ENCODE data around the gene AFF1. TPM values are rescaled to one million over a fixed set of nuclear protein-coding genes. Genes with fewer than 3 reads are reported as not detected.

AFF1 gene
- total RNA-seq, 1 experiment from 2014 or later, result 37.7 TPM

GRCh38 chr4:87151730-87152129, 216.9 kb downstream of the AFF1 start:
- intact Hi-C loops (cut with micrococcal nuclease; ENCODE audit: unreplicated experiment), result loop anchor here (1.0 to 10.0 kb wide), 2 partner anchors 84 to 313 kb away; no protein-coding TSS in a partner anchor
- no peak for DNase-seq
- H3K4me3 Mint-ChIP-seq (ENCODE audit: low read depth, unreplicated experiment), result no peak overlapping the region

GRCh38 chr4:87152310-87153041, 217.7 kb downstream of the AFF1 start:
- CTCF ChIA-PET, result no interaction called here
- no peaks in the 10 kb centered on the region for H3K27me3 Mint-ChIP-seq (ENCODE audit: unreplicated experiment)
- no peaks in the 10 kb centered on the region for H3K36me3 Mint-ChIP-seq (ENCODE audit: insufficient read depth, unreplicated experiment)
- BruUV-seq (replicated peaks), result no TSS peak
- no peaks in the 10 kb centered on the region for H3K4me1 Mint-ChIP-seq (ENCODE audit: low read depth, unreplicated experiment)
- H3K4me3 Mint-ChIP-seq (ENCODE audit: low read depth, unreplicated experiment), result no peak overlapping the region
- intact Hi-C loops (cut with micrococcal nuclease; ENCODE audit: unreplicated experiment), result loop anchor here (10.0 kb wide), 1 partner anchor 312 kb away; no protein-coding TSS in a partner anchor
- no peaks in the 10 kb centered on the region for H3K9me3 Mint-ChIP-seq (ENCODE audit: low read depth, unreplicated experiment)
- TF ChIP-seq, protein P1, sequence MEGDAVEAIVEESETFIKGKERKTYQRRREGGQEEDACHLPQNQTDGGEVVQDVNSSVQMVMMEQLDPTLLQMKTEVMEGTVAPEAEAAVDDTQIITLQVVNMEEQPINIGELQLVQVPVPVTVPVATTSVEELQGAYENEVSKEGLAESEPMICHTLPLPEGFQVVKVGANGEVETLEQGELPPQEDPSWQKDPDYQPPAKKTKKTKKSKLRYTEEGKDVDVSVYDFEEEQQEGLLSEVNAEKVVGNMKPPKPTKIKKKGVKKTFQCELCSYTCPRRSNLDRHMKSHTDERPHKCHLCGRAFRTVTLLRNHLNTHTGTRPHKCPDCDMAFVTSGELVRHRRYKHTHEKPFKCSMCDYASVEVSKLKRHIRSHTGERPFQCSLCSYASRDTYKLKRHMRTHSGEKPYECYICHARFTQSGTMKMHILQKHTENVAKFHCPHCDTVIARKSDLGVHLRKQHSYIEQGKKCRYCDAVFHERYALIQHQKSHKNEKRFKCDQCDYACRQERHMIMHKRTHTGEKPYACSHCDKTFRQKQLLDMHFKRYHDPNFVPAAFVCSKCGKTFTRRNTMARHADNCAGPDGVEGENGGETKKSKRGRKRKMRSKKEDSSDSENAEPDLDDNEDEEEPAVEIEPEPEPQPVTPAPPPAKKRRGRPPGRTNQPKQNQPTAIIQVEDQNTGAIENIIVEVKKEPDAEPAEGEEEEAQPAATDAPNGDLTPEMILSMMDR (IDR thresholded peaks at IDR 0.05; ENCODE audit: unreplicated experiment), result no peak
- DNase-seq, result no peak
- no peak overlapping the region for H3K27ac Mint-ChIP-seq (ENCODE audit: unreplicated experiment)

More at GRCh38 chr4:87151730-87152129, 216.9 kb downstream of the AFF1 start:
- no peak overlapping the region for H3K27ac Mint-ChIP-seq (ENCODE audit: unreplicated experiment)
- H3K4me1 Mint-ChIP-seq (ENCODE audit: low read depth, unreplicated experiment), result no peaks in the 10 kb centered on the region
- TF ChIP-seq, protein P1 (IDR thresholded peaks at IDR 0.05; ENCODE audit: unreplicated experiment), result no peak
- H3K27me3 Mint-ChIP-seq (ENCODE audit: unreplicated experiment), result no peaks in the 10 kb centered on the region
- H3K36me3 Mint-ChIP-seq (ENCODE audit: insufficient read depth, unreplicated experiment), result no peaks in the 10 kb centered on the region
- no TSS peak for BruUV-seq (replicated peaks)
- CTCF ChIA-PET, result interaction anchor here (2.0 kb wide), 1 partner anchor 68 kb away, joined by 7 read pairs; no protein-coding TSS in a partner anchor
- no peaks in the 10 kb centered on the region for H3K9me3 Mint-ChIP-seq (ENCODE audit: low read depth, unreplicated experiment)

DNA sequence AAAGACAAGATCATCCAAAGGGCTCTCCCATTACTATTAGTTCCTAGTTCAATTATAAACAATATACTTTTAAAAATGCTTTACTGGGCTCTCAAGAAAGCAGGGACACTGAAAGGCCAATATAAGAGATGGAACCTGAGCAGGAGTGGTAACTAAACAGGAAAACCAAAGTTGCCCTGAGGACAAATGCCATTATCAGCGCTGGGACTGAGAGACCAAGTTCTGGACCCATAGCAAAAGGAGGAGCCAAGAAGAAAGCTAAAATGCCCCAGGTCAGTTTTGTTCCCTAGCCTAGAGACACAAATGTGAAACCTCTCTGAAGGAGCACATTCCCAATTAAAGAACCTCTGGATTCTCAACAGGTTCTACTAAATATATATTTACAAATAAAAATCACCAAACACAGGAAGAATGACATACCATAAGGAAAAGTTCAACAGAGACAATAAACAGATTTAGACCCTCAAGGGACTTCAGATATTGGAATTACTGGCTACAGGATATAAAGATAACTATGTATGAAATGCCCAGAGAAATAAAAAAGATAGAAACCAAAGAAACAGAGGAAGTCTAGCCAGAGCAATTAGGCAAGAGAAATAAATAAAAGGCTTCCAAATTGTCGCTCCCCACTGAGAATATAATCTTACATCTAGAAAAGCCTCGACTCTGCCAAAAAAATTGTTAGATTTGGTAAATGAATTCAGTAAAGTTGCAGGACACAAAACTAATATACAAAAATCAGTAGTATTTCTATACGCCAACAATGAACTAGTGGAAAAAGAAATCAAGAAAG, 218.5 kb downstream of the AFF1 start:
- BruUV-seq (replicated peaks), result no TSS peak
- no peak for DNase-seq
- Mint-ChIP-seq H3K4me3 (ENCODE audit: low read depth, unreplicated experiment) (no peak overlapping the region), H3K27ac (ENCODE audit: unreplicated experiment) (no peak overlapping the region), H3K36me3 (ENCODE audit: insufficient read depth, unreplicated experiment) (no peaks in the 10 kb centered on the region), H3K9me3 (ENCODE audit: low read depth, unreplicated experiment) (no peaks in the 10 kb centered on the region), H3K4me1 (ENCODE audit: low read depth, unreplicated experiment) (no peaks in the 10 kb centered on the region), H3K27me3 (ENCODE audit: unreplicated experiment) (no peaks in the 10 kb centered on the region)
- CTCF ChIA-PET, result no interaction called here
- intact Hi-C loops (cut with micrococcal nuclease; ENCODE audit: unreplicated experiment), result loop anchor here (10.0 kb wide), 1 partner anchor 312 kb away; no protein-coding TSS in a partner anchor
- TF ChIP-seq, protein P1 (IDR thresholded peaks at IDR 0.05; ENCODE audit: unreplicated experiment), result no peak

DNA sequence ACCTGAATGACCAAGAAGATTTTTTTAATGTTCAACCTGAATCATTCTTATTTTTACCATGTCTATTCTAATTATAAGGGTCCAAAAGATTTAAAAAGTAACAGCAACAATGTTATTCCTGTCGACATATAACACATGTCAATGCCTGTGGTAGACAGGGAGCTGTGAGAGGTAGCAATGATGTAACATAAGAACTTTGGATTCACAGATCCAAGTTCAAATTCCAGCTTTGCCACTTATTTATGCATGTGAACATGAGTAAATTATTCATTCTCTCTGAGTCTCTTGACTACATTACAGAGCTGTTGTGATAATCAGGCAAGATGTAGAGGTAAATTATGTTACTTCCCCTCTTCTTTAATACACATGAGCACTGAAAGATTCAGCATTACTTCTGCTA, 231.1 kb downstream of the AFF1 start:
- no peak overlapping the region for H3K27ac Mint-ChIP-seq (ENCODE audit: unreplicated experiment)
- no peak for DNase-seq
- no peaks in the 10 kb centered on the region for H3K9me3 Mint-ChIP-seq (ENCODE audit: low read depth, unreplicated experiment)
- BruUV-seq (replicated peaks), result no TSS peak
- intact Hi-C loops (cut with micrococcal nuclease; ENCODE audit: unreplicated experiment), result no loop called here
- TF ChIP-seq, protein P1 (IDR thresholded peaks at IDR 0.05; ENCODE audit: unreplicated experiment), result no peak
- no peak overlapping the region for H3K4me3 Mint-ChIP-seq (ENCODE audit: low read depth, unreplicated experiment)
- no peaks in the 10 kb centered on the region for H3K4me1 Mint-ChIP-seq (ENCODE audit: low read depth, unreplicated experiment)
- H3K36me3 Mint-ChIP-seq (ENCODE audit: insufficient read depth, unreplicated experiment), result no peaks in the 10 kb centered on the region
- CTCF ChIA-PET, result no interaction called here
- no peaks in the 10 kb centered on the region for H3K27me3 Mint-ChIP-seq (ENCODE audit: unreplicated experiment)
